ENCODE results near the gene FNTB.
"Not testable (repeated sequence)": the region's sequence is repeated elsewhere in the genome, so short reads cannot be mapped to it uniquely, and the experiment has no call there.

Gene FNTB

DNA sequence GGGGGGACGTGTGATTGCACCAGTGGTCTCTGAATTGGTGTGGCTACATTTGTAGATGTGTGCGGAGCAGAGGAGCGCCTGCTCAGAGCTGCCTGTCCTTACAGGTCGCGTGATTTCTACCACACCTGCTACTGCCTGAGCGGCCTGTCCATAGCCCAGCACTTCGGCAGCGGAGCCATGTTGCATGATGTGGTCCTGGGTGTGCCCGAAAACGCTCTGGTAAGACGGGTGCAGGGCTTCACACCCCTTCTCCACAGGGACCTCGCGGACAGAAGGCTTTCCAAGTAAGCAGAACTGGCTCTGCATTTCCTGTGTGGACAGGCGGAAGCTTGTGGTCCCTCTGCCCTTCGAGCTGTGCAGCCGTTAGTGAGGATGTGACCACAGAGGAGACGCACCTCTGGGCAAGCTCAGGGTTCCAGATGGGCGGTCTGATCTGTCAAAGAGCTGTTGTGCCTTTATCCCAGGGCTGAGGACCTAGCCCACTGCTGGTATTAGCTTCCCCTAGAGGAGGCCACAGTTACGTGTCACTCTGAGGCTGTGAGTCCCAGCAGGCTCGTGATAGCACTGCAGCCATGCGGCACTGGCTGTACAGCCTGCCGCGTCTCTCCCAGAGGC lies 67.9 kb downstream of the FNTB start:
- DNase-seq, result no peak

DNA sequence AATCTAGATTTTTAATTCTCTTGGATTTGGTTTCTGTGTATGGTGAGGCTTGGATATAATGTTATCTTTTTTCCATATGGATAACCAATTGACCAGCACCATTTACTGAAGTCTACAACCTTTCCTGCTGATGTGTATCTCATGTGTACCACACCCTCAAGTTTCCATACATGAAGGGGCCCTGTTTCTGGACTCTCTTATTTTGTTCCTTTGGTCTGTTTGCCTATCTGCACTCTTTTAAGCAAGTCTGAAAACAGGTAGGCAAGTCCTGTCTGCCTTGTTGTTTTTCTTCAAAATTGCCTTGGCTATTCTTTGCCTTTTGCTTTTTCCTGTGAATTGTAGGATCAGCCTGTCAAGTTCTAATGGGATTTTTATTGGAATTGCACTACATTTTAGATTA lies 71.0 kb downstream of the FNTB start:
- DNase-seq, result no peak

DNA sequence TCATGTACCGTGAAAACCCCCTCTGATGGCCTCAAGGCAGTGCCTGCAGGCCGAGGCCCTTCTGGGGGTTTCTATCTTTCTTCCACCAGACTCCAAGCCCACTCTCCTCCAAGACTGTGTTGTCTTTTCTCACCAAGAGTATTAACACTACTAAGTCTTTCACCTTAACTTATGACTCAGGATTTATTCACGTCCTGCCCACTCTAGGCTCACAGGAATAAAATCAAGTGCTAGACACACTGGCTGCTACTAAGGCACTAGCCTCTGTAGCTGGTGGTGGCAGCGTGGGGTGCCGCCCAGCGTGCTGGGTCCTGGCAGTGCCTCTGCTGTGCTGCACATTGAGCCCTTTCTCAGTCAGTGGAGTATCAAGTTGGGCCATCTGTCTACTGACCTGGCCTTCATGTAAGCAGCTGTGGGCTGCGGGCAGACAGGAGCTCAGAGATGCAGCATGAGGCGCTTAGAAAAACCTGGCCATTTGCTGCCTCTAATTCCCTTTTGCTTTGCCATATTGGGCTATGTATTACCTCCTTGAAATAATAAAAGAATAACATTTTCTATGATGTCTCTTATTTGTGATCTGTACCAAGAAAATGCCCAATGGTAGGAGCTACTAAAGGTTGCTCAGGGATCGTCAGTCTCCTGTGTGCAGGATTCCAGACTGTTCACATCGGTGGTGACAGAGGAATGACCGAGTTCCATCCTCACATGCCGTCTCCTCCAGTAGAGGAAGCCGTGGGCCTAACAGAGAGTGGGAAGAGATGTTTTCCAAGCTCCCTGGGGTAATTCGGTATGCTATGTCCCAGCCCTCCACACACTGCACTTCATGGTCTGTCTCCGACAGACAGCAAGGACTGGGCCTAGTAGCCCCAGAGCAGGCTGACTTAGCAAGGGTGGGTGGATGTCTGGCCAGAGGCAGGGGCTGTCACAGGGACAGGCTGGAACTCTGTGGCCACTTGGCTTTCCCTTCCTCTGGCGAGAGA lies 75.7 kb downstream of the FNTB start:
- DNase-seq, result no peak

DNA sequence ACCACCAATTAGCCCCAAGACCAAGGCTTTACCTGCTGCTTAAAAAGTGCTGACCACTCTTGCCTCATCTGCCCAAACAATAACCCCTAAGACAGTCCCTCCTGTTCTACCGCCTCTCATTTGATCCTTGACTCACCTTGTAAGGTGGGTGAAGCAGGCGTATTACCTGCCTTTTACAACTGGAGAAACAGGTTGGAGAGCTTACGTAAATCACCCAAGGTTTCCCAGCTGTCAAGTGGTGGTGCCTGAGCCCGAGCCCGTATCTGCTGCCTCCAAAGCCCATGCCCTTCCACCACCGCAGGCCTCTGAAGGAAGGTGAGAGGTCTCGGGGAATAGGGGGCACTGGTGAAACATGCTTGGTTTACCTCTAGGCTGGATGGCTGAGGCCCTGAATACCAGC lies 79.0 kb downstream of the FNTB start:
- no peak for DNase-seq

DNA sequence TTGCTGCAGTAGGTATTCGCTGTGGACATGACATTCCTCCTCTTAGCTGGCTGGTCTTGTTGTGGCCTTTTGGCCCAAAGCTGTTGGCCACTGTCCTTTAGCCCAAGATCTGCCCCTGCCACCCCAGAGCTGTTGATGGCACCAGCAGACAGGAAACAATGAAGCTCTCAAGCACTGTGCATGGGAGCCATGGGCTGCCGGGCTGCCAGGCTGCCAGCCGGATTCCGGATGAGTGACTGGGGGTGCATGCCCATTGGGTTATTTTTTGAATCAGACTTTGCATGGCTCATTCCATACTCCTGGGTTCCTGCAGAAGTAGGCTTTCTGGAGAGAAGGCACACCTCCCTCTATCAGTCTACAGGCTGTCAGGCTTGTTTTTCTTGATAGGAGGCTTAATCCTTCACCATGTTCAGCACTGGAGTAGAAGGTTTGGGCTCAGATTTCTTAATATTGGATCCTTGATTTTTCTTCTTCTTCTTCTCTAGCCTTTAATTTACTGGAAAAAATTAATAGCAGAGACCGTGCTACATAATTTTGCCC lies 83.2 kb downstream of the FNTB start:
- DNase-seq, result no peak

DNA sequence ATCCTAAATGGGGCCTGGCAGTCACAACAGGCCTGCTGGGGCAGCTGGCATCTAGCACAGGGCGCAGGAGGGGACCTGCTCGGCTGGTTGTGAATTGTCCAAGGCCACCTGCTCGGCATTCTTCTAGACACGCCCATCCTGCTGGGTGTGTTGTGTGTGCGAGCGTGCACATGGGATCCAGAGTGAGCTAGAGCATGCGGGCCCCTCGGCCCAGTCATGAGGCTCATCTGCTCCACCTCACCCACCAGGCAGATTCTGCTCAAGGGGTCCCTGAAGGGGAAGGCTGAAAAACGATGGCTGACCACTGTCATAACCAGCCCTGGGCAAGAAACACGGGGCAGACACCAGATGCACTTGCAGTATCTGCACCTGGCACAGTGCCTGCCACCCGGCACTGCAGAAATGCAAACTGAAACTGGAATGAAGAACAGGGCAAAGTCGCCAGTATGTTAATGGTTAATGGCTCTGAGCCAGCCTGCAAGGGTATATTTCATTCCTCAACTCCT lies 83.8 kb downstream of the FNTB start:
- no peak for DNase-seq

DNA sequence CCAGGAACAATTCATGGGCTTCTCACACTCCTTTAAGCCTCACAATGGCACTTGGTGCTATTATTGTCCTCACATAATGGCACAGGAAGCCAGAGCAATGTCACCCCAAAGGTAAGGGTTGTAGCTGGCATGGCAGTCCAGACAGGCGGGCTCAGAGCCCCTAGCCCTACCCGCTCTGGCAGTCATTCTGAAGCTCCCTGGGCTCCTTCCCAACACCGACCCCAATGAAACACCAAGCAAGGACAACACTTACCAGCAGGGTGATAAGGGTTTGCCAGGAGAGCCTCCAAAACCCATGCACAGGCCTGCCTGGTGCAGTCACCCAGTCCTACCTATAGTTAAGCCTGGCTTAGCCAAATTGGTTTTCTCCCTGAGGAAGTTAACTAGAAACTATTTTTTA lies 84.8 kb downstream of the FNTB start:
- DNase-seq, result no peak

DNA sequence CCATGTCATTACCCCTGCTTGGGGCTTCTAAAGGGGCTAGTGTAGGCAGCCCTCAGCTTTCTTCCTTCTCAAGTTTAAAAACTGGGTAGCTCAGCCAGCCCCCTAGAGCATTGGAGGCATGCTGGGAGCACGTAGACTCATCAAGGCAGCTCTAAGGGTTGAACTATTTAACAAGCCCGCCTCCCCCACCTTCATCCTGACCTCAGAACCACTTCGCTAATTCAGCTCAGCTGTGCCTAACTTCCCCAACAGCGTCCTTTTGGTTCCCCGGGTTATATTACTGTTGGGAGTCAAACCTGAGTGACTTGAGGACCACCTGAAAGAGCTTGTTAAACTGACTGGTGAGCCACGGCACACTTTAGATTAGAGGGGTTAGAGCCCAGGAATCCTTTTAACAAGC lies 85.6 kb downstream of the FNTB start:
- no peak for DNase-seq

DNA sequence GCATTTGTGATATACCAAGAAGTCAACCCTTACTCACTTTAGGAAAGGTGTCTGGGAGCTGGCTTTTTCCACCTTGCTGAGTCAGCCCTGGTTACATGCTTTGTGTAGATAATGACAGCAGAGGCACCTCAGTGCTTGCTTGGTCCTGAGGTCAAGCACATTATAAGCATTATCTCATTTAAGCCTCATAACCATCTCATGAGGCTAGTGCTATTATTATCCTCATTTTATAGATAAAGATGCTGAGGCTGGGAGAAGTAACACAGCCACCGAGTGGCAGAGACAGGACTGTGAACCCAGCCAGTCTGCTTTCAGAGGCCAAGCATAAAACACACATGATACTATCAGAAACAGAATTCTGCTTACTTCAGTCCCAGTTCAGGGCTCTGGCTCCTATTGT lies 86.2 kb downstream of the FNTB start:
- DNase-seq, result no peak

DNA sequence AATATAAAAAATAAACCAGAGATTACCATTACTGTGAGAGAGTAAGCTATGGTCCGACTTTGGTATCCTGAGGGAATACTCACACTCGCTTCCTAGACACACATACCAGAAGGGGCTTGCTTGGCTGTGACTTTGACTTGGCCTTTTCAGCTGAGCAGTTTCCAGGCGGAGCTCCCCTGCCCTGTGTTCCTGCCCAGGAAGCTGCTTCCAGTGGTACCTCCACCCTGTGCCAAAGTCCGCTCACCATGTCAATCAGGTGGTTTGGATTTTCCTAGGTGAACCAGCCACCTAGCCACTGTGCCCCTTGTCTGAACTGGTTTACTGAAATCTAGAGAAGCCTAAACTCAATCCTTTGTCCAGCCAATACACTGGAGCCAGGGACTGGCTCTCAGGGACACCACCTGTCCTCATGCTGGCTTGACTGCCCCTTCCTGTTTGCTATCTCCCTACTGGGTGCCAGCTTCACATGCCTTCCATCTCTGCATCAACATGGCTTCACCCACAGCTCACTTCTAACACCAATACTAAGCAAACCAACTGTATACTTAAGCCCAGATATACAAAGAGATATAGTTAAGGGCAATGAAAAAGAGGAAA lies 87.0 kb downstream of the FNTB start:
- no peak for DNase-seq

DNA sequence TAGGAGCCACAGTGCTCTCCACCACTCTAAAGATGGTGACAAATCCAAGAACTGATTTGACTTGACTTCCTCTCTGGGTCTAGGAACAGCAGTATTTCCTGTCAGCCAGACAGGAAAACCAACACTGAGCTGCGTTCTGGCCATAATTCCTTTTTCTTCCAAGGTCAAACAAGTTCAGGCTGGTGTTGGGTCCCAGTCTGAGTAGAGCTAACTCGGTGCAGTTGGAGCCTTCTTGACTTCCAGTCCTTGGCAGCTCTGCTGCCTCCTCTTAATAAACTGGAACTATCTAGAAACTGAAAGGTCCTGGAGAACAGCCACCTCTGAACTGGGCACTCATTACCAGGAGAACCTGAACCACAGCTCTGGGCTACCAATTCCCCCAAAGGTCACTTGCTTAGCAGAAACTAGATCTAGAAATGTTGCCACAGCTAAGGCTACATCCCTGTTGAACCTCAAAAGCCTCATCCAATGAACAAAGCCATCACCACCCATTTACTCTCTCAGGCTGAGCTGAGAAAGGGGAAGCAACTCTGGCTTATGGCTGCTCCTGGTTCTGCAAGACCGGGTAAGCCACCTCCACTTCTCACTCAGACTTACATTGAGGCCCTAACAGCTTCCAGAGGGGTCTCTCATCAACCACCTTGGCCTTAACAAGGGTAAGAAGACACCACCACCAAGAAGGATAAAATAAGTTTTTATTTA lies 87.9 kb downstream of the FNTB start:
- no peak for DNase-seq

DNA sequence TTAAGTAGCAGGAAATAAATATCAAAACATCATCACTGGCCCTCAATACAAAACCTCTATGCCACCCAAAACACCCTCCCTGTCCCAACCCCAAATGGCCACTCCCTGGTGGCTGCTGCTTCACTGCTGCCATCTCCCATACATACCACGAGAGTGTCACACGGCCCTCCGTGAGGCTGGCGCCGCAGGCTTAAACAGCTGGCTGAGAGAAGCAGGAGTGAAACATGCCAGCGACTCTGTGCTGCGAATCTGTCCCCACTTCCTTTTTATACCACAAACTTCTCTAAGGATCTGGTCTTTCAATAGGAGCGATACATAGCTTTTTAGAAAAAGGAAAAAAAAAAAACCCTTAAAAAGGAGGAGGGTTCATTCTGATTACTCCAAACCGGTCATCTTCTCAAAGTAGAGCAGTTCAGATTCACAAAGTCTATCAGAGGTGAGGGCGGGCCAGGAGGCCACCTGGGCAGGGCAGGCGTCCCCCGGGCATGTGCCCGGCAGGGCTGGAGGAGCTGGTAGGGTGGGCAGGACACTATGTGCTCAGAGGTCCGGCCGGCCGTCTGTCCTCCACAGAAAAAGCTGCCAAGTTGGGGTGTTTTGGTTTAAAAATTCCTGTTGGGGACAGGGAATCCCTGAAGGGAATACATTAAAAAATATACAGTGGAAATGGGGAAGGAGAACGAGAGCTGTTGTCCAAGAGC lies 89.1 kb downstream of the FNTB start:
- no peak for DNase-seq

DNA sequence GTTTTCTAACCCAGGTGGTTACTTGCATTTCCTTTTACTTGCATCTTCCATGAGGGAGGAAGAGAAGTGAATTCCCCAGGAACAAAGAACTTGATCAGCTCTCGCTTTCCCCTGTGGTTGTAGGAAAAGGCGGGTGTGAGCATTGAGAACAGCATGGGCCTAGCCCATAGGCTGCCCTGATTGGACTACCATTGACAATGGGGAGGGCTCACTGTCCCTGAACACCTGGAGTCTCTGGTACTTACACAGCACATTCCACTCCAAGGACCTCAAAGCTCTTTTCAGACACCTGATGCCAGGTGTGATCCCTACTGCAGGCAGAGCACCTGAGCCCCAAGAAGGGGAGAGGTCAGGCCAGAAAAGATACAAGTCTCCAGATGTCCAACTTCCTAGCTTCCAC lies 90.6 kb downstream of the FNTB start:
- DNase-seq, result no peak

DNA sequence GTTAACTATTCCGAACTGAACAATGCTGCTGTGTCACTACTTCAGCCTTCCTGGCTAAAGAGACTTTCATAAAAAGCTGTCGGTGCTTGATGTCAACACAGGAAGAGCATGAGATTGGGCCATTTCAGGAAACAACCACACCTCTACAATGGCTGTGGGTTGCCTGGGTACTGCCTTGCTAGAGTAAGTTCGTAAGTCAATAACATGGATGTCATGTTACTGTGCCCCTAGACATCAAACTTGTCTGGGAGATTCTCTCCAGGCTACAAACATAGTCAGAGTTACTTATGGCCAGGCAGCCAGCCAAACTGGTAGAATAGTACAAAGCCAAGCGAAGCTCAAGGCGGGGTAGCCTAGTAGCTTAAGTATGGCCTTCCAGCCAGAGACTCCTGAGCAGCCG lies 92.5 kb downstream of the FNTB start:
- no peak for DNase-seq

DNA sequence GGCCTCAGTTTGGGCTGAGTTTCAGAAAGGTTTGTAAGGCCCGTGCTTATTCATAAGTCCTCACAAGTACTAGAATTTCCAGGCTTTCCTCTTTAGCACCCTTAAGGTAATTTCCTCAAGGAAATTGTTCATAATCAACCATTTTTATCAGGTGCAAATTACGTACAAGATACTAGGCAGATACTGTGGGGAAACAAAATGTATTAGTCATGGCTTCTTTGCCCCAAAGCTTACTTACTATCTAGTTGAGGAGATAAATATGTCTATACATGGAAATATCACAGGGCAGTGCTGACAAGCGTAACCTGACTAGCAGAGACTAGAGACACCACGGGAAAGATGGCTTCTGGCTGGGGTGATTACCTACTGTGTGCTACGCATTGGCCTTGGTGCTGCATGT lies 93.1 kb downstream of the FNTB start:
- DNase-seq, result no peak

DNA sequence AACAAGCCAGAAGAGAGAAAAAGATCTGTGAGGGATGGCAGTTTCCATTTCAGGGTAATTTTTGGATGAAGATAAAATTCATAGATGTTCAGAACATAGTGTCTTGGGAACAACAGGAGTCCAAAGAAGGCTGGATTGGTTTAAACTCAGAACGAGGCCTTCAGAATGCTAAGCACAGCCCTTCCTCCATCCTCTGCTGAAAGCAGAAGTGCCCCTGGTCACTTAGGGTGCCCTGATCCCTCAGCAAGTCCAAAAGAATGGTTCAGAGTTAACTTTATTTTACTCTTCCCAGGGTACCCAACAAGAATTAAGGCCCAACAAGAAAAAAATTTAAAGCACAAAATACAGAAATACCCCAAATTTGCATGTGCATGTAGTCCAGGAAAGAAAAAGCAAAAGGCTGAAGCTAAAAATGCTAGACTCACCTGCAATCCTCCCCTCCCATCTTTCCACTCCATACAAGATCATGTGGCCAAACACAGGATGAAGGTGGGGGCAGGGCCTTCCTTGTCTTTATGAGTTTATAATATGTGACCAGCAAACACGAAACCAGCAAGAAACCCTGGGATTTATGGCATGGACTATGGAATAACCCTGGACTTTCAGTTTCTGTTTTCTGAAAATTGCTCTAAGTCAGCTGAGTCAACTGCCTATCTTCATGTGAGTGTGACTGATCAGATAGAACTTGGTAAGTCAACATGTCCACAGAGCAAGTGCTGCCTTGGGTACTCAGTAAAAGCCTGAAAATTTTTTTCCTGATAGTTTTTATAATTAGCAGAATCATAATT lies 94.5 kb downstream of the FNTB start:
- no peak for DNase-seq

DNA sequence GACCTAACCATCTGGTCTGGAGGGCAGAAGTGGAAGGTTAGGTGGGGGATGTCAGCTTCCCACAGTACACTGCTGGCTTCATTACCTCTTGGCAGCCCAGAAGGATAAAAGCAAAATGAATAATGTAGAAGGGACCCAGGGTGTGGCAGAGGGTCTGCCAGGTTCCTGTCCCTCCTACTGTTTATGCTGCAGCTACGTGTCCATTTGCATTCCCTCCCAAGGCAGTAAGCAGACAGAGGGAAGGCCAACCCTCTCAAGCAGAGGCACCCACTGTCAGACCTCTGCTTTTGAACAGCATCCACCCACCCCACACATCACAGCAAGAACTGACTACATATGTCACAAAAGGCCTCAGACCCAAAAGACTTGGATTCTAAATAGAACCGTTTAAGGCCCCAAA lies 96.2 kb downstream of the FNTB start:
- no peak for DNase-seq

DNA sequence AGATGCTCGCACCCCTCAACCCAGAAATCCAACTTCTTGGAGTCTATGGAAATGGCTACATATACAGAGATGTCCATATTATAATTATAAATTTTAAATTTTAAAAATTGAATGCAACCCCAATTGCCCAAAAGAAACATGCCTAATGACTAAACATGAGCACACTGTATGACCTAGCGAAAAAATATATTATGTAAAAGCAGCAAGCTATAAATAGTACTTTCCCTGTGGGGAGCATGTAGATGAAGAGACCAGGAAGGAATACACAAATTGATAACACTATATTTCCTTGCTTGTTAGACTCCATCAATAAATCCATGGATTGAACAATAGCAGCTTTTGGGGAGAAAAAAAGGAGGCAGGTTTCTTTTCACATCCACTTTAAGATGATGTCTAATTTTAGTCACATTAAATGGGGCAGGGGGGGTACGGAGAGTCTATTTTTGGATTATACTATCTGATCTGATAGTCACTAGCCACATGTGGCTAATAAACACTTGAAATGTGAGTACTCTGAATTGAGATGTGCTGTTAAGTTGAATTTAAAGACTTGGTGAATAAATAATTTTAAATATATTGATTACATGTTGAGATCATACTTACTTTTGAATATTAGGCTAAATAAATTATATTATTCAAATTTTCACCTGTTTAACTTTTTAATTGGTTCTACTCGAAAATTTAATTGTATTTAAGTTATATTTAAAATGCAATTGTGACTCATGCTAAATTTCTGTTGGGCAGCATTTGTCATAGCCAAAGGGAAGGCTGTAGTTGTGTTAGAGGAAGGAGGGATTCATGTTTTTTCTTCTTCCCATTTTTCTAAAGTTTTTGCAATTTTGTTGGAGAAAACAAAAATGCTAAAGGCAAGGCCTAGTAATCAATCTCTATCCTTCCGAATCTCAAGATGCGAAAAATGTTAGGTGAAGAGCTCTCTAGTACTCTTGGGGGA lies 98.1 kb downstream of the FNTB start:
- no peak for DNase-seq

DNA sequence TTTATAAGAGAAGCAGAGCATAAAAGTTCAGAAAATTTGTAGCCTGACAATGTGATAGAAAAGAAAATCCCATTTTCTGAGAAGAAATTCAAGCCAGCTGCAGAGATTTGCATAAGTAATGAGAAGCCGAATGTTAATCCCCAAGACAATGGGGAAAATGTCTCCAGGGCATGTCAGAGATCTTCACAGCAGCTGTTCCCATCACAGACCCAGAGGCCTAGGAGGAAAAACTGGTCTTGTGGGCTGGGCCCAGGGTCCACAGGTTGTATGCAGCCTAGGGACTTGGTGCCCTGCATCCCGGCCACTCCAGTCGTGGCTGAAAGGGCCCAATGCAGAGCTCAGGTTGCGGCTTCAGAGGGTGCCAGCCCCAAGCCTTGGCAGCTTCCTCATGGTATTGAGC lies 100.0 kb downstream of the FNTB start:
- DNase-seq, result not testable (repeated sequence)

DNA sequence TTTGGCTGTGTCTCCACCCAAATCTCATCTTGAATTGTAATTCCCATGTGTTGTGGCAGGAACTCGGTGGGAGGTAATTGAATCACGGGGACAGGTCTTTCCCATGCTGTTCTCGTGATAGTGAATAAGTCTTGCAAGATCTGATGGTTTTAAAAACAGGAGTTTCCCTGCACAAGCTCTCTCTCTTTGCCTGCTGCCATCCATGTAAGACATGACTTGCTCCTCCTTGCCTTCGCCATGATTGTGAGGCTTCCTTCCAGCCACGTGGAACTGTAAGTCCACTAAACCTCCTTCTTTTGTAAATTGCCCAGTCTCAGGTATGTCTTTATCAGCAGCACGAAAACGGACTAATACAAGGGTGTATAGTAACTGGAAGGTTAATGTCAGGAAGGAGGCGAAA lies 101.1 kb downstream of the FNTB start:
- DNase-seq, result not testable (repeated sequence)
